ENCODE data around the gene MSH2.
"Not testable (repeated sequence)": the region's sequence is repeated elsewhere in the genome, so short reads cannot be mapped to it uniquely, and the experiment has no call there.

The MSH2 gene

GRCh38 chr2:47407976-47408375 lies 5.0 kb downstream of the MSH2 start:
- not testable (repeated sequence) for DNase-seq (ENCODE audit: low spot score)

GRCh38 chr2:47414682-47415458 lies 11.9 kb downstream of the MSH2 start:
- no peak for DNase-seq (ENCODE audit: low spot score)

- DNase-seq (ENCODE audit: low spot score), result no peak
Measured at GRCh38 chr2:47420214-47420613, 17.3 kb downstream of the MSH2 start.

- DNase-seq (ENCODE audit: low spot score), result not testable (repeated sequence)
Measured at GRCh38 chr2:47420683-47421082, 17.7 kb downstream of the MSH2 start.

- no peak for DNase-seq (ENCODE audit: low spot score)
Measured at GRCh38 chr2:47422016-47422415, 19.1 kb downstream of the MSH2 start.

GRCh38 chr2:47422560-47422959 lies 19.6 kb downstream of the MSH2 start:
- peak; percentile 50 for DNase-seq (ENCODE audit: low spot score)

GRCh38 chr2:47426786-47427185 lies 23.8 kb downstream of the MSH2 start:
- DNase-seq (ENCODE audit: low spot score), result no peak

GRCh38 chr2:47429795-47430194 lies 26.8 kb downstream of the MSH2 start:
- DNase-seq (ENCODE audit: low spot score), result peak; percentile 31

- not testable (repeated sequence) for DNase-seq (ENCODE audit: low spot score)
Measured at GRCh38 chr2:47433006-47433405, 30.1 kb downstream of the MSH2 start.

- DNase-seq (ENCODE audit: low spot score), result not testable (repeated sequence)
Measured at GRCh38 chr2:47433445-47433844, 30.5 kb downstream of the MSH2 start.

GRCh38 chr2:47437287-47437686 lies 34.3 kb downstream of the MSH2 start:
- peak; percentile 69 for DNase-seq (ENCODE audit: low spot score)

- DNase-seq (ENCODE audit: low spot score), result no peak
Measured at GRCh38 chr2:47438106-47438505, 35.1 kb downstream of the MSH2 start.

- no peak for DNase-seq (ENCODE audit: low spot score)
Measured at GRCh38 chr2:47438783-47439182, 35.8 kb downstream of the MSH2 start.

- DNase-seq (ENCODE audit: low spot score), result no peak
Measured at GRCh38 chr2:47451790-47452189, 48.8 kb downstream of the MSH2 start.

- DNase-seq (ENCODE audit: low spot score), result no peak
Measured at GRCh38 chr2:47452761-47453160, 49.8 kb downstream of the MSH2 start.

- DNase-seq (ENCODE audit: low spot score), result not testable (repeated sequence)
Measured at GRCh38 chr2:47454818-47455217, 51.9 kb downstream of the MSH2 start.

GRCh38 chr2:47455411-47455810 lies 52.5 kb downstream of the MSH2 start:
- DNase-seq (ENCODE audit: low spot score), result no peak

GRCh38 chr2:47456851-47457250 lies 53.9 kb downstream of the MSH2 start:
- no peak for DNase-seq (ENCODE audit: low spot score)

GRCh38 chr2:47457268-47457667 lies 54.3 kb downstream of the MSH2 start:
- no peak for DNase-seq (ENCODE audit: low spot score)

- DNase-seq (ENCODE audit: low spot score), result no peak
Measured at GRCh38 chr2:47459021-47459420, 56.1 kb downstream of the MSH2 start.

- no peak for DNase-seq (ENCODE audit: low spot score)
Measured at GRCh38 chr2:47460766-47461165, 57.8 kb downstream of the MSH2 start.

GRCh38 chr2:47471429-47472116 lies 68.6 kb downstream of the MSH2 start:
- no peak for DNase-seq (ENCODE audit: low spot score)

- no peak for DNase-seq (ENCODE audit: low spot score)
Measured at GRCh38 chr2:47479863-47480262, 76.9 kb downstream of the MSH2 start.

- DNase-seq (ENCODE audit: low spot score), result no peak
Measured at GRCh38 chr2:47483191-47483590, 80.2 kb downstream of the MSH2 start.

Measured in GM03348 (cell line).